Measurements from ENCODE around the gene IL1RL2. TPM values are rescaled to one million over a fixed set of nuclear protein-coding genes. Genes with fewer than 3 reads are reported as not detected.

The IL1RL2 gene
- total RNA-seq, 1 experiment from 2014 or later, result not detected

GRCh38 chr2:102187496-102188150 is 800 bp downstream of the IL1RL2 start (continued):
- TF ChIP-seq CTCF (IDR thresholded peaks at IDR 0.05) (no peak), JUN (CRISPR knock-in tag; IDR thresholded peaks at IDR 0.05) (no peak), E2F5 (CRISPR knock-in tag; IDR thresholded peaks at IDR 0.05) (0 out of 2 replicates have a peak, but pooled peaks have one; percentile 15), IRF1 (CRISPR knock-in tag; IDR thresholded peaks at IDR 0.05) (no peak), TEAD4 (CRISPR knock-in tag; IDR thresholded peaks at IDR 0.05) (no peak), E2F1 (CRISPR knock-in tag; IDR thresholded peaks at IDR 0.05) (no peak), ZNF416 (CRISPR knock-in tag; IDR thresholded peaks at IDR 0.05) (no peak)

- ATAC-seq (no peak), DNase-seq (ENCODE audit: low spot score) (no peak)
- Mint-ChIP-seq H3K4me1 (peaks cover 3% of the 10 kb centered on the region; the same call in 1 of the 2 replicates), H3K9me3 (peaks cover 3% of the 10 kb centered on the region), H3K4me3 (no peak overlapping the region), H3K36me3 (peaks cover 2% of the 10 kb centered on the region; the same call in 1 of the 2 replicates), H3K27ac (no peak overlapping the region), H3K27me3 (ENCODE audit: low read depth) (peaks cover 44% of the 10 kb centered on the region)
- CTCF ChIA-PET, result no interaction called here
- POLR2A ChIA-PET, result no interaction called here
- TF ChIP-seq AR (CRISPR knock-in tag; IDR thresholded peaks at IDR 0.05) (no peak), GABPB1 (CRISPR knock-in tag; IDR thresholded peaks at IDR 0.05) (0 out of 2 replicates have a peak, but pooled peaks have one; percentile 39), ESRRA (CRISPR knock-in tag; IDR thresholded peaks at IDR 0.05; ENCODE audit: borderline replicate concordance) (no peak)
Measured at GRCh38 chr2:102190430-102191107, 3.7 kb downstream of the IL1RL2 start.

GRCh38 chr2:102191501-102191900 is 4.7 kb downstream of the IL1RL2 start:
- Mint-ChIP-seq H3K4me3 (no peak overlapping the region), H3K9me3 (peaks cover 3% of the 10 kb centered on the region), H3K27me3 (ENCODE audit: low read depth) (peaks cover 35% of the 10 kb centered on the region), H3K36me3 (peaks cover 2% of the 10 kb centered on the region; the same call in 1 of the 2 replicates), H3K27ac (no peak overlapping the region), H3K4me1 (peaks cover 3% of the 10 kb centered on the region; the same call in 1 of the 2 replicates)
- ATAC-seq (no peak), DNase-seq (ENCODE audit: low spot score) (no peak)
- POLR2A ChIA-PET, result no interaction called here
- CTCF ChIA-PET, result no interaction called here
- TF ChIP-seq ATF3 (CRISPR knock-in tag; conservative IDR thresholded peaks at IDR 0.05) (no peak), ZNF219 (CRISPR knock-in tag; IDR thresholded peaks at IDR 0.05; ENCODE audit: borderline replicate concordance) (no peak), SMAD3 (CRISPR knock-in tag; IDR thresholded peaks at IDR 0.05; ENCODE audit: borderline replicate concordance) (no peak), ATF1 (CRISPR knock-in tag; IDR thresholded peaks at IDR 0.05) (no peak), NR2C2 (CRISPR knock-in tag; IDR thresholded peaks at IDR 0.05) (no peak), MXD4 (CRISPR knock-in tag; IDR thresholded peaks at IDR 0.05; ENCODE audit: borderline replicate concordance) (no peak), AFF4 (CRISPR knock-in tag; IDR thresholded peaks at IDR 0.05; ENCODE audit: borderline replicate concordance) (no peak), TP53 (CRISPR knock-in tag; IDR thresholded peaks at IDR 0.05) (no peak), GRHL2 (CRISPR knock-in tag; IDR thresholded peaks at IDR 0.05; ENCODE audit: insufficient replicate concordance, severe bottlenecking) (no peak)
